Stimulated activated naive B cell treated with anti-CD40 and anti-IgM and Interleukin-4, amounts not matched to agents 10 μg/mL and 1 μg/mL and 100 μg/mL, for 72 hours (primary cell): Measurements from ENCODE around the gene CCNF.
"Not testable (repeated sequence)": the region's sequence is repeated elsewhere in the genome, so short reads cannot be mapped to it uniquely, and the experiment has no call there.

Experiments
- ATAC-seq, 2 donors: fragments of 150-1000 bp; cut with Tn5 transposase; replicated peaks; 2 replicates each; pipeline ENCODE4 v1.10.0; 2021; ENCODE audit warnings: moderate library complexity in 1 of 2
- DNase-seq: peaks from one replicate; pipeline ENCODE4 v3.0.0; 2021
- H3K27ac Mint-ChIP-seq: one replicate; pipeline ENCODE4 v1.8.0; 2022; ENCODE audit warnings: mild to moderate bottlenecking, mixed read lengths
- H3K27me3 Mint-ChIP-seq, 2 donors: one replicate each; pipeline ENCODE4 v1.8.0; 2022; ENCODE audit warnings: mixed read lengths in 2 of 2
- H3K36me3 Mint-ChIP-seq, 2 donors: one replicate each; pipeline ENCODE4 v1.8.0; 2022; ENCODE audit warnings: mixed read lengths in 2 of 2, mild to moderate bottlenecking in 1 of 2
- H3K4me1 Mint-ChIP-seq, 2 donors: one replicate each; pipeline ENCODE4 v1.8.0; 2022; ENCODE audit warnings: mixed read lengths in 2 of 2, mild to moderate bottlenecking in 1 of 2
- H3K4me3 Mint-ChIP-seq, 2 donors: one replicate each; pipeline ENCODE4 v1.8.0; 2022; ENCODE audit warnings: mild to moderate bottlenecking in 2 of 2, mixed read lengths in 2 of 2, moderate library complexity in 1 of 2
- H3K9me3 Mint-ChIP-seq, 2 donors: one replicate each; pipeline ENCODE4 v1.8.0; 2022; ENCODE audit warnings: mixed read lengths in 2 of 2, mild to moderate bottlenecking in 1 of 2

Gene CCNF

DNA sequence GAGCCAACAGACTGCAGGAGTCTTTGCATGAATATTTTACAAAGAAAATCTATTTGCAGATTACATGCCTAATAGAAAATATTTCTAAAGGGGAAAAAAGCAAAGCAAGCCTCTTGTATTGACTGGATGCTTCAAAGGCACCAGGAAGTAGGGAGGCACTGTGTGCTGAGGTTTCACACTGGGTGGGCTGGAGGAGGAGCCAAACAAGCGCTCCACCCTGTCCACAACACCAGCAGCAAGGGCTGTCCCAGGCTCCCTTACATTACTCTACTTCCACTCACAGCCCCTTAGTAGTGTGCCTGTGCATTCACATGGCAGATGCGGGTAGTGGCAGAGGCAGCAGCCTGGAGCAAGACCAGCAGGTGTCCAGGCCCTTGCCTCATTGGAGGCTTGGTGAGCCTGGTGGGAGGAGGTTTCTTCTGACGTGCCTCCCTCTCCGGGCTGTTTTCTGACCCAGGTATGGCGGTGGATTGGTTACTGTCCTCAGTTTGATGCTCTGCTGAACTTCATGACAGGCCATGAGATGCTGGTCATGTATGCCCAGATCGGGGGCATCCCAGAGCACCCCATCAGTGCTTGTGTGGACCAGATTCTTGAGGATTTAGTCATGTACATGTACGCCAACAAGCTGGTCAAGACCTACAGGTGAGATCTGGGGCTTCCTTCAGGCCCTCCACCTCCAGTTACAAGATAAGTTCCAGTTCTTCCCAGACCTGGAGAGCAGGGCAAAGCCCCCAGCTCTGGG is 7.0 kb upstream of the CCNF start:
- no peak overlapping the region for H3K27ac Mint-ChIP-seq

GRCh38 chr16:2424061-2425007 is 4.9 kb upstream of the CCNF start:
- DNase-seq (no peak), ATAC-seq (no peak)
- Mint-ChIP-seq H3K27me3 (no peaks in the 10 kb centered on the region), H3K36me3 (no peaks in the 10 kb centered on the region), H3K9me3 (no peaks in the 10 kb centered on the region), H3K4me3 (no peak overlapping the region), H3K27ac (no peak overlapping the region), H3K4me1 (peaks cover 7% of the 10 kb centered on the region in 2 donors)

More for the DNA sequence above, 7.0 kb upstream of the CCNF start:
- H3K36me3 Mint-ChIP-seq: no peaks in the 10 kb centered on the region
- H3K4me3 Mint-ChIP-seq: no peak overlapping the region
- no peaks in the 10 kb centered on the region for H3K9me3 Mint-ChIP-seq
- DNase-seq (no peak), ATAC-seq (no peak)
- peaks cover 0 to 2% of the 10 kb centered on the region in 2 donors for H3K4me1 Mint-ChIP-seq
- H3K27me3 Mint-ChIP-seq: peaks cover 0 to 6% of the 10 kb centered on the region in 2 donors

GRCh38 chr16:2425008-2425518 is 4.2 kb upstream of the CCNF start:
- no peaks in the 10 kb centered on the region for H3K9me3 Mint-ChIP-seq
- no peak for ATAC-seq
- H3K27ac Mint-ChIP-seq: no peak overlapping the region
- no peaks in the 10 kb centered on the region for H3K27me3 Mint-ChIP-seq
- DNase-seq: no peak
- H3K4me3 Mint-ChIP-seq: no peak overlapping the region
- peaks cover 9 to 11% of the 10 kb centered on the region in 2 donors for H3K4me1 Mint-ChIP-seq
- no peaks in the 10 kb centered on the region for H3K36me3 Mint-ChIP-seq

GRCh38 chr16:2425825-2426430 is 3.3 kb upstream of the CCNF start:
- no peaks in the 10 kb centered on the region for H3K36me3 Mint-ChIP-seq
- no peaks in the 10 kb centered on the region for H3K27me3 Mint-ChIP-seq
- H3K27ac Mint-ChIP-seq: no peak overlapping the region
- H3K9me3 Mint-ChIP-seq: no peaks in the 10 kb centered on the region
- no peak for DNase-seq
- ATAC-seq: no peak
- H3K4me1 Mint-ChIP-seq: peaks cover 13 to 18% of the 10 kb centered on the region in 2 donors
- no peak overlapping the region for H3K4me3 Mint-ChIP-seq

DNA sequence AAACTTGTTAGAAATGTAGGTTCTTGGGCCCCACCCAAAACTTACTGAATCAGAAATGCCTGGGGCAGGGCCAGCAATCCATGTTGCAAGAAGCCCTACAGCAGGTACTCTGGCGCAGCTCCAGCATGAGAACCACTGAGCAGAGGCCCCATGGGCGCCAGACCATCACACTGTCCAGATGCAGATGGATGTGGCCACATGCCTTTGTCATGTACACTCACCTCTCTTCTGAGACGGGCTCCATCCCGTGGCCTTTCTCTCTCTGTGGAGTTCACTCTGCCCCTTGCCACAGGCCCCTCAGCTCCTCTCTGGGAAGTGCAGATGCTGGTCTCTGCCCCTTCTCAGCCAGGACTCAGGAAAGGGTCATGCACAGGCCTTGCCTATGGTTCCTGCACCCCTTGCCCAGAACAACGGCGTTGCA is 2.3 kb upstream of the CCNF start:
- H3K36me3 Mint-ChIP-seq: no peaks in the 10 kb centered on the region
- no peak for DNase-seq
- H3K27me3 Mint-ChIP-seq: no peaks in the 10 kb centered on the region
- no peaks in the 10 kb centered on the region for H3K9me3 Mint-ChIP-seq
- ATAC-seq: no peak
- peaks cover 13 to 18% of the 10 kb centered on the region in 2 donors for H3K4me1 Mint-ChIP-seq
- no peak overlapping the region for H3K4me3 Mint-ChIP-seq
- no peak overlapping the region for H3K27ac Mint-ChIP-seq

- ATAC-seq (no peak), DNase-seq (no peak)
- Mint-ChIP-seq H3K27ac (peak overlapping the region; percentile 0), H3K4me1 (peaks cover 13 to 18% of the 10 kb centered on the region in 2 donors), H3K4me3 (peak overlapping the region; percentile 10 to 31), H3K27me3 (no peaks in the 10 kb centered on the region), H3K9me3 (no peaks in the 10 kb centered on the region), H3K36me3 (no peaks in the 10 kb centered on the region)
These were observed 1.7 kb upstream of the CCNF start for GRCh38 chr16:2427526-2427925.

GRCh38 chr16:2428051-2428783 is 1.0 kb upstream of the CCNF start:
- ATAC-seq (peak; percentile 13 to 17), DNase-seq (no peak)
- Mint-ChIP-seq H3K9me3 (no peaks in the 10 kb centered on the region), H3K27ac (peak overlapping the region; percentile 67), H3K36me3 (peaks cover 3 to 5% of the 10 kb centered on the region in 2 donors), H3K4me1 (peaks cover 13 to 18% of the 10 kb centered on the region in 2 donors), H3K27me3 (no peaks in the 10 kb centered on the region), H3K4me3 (peak overlapping the region; percentile 89 to 90)

DNA sequence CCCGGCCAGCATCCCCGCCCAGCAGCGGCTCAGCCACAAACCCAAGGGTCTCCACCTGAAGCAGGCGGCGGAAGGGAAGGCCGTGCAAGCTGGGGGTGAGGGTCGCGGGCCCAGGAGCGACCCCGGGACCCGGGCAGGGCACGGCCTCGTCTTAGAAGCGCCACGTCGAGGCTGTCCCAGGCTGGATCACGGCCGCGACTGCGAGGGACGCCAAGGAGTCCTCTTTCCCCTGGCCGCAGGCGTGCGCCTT is 538 bp upstream of the CCNF start:
- peak; percentile 48 to 54 for ATAC-seq
- peak overlapping the region; percentile 89 to 90 for H3K4me3 Mint-ChIP-seq
- H3K27ac Mint-ChIP-seq: peak overlapping the region; percentile 67

GRCh38 chr16:2429771-2430663 is 770 bp downstream of the CCNF start:
- Mint-ChIP-seq H3K4me3 (peak overlapping the region; percentile 83 to 89), H3K9me3 (no peaks in the 10 kb centered on the region), H3K27me3 (no peaks in the 10 kb centered on the region), H3K4me1 (peaks cover 13 to 18% of the 10 kb centered on the region in 2 donors), H3K27ac (no peak overlapping the region), H3K36me3 (peaks cover 9 to 10% of the 10 kb centered on the region in 2 donors)
- ATAC-seq: peak; percentile 2 to 40
- no peak for DNase-seq

More for the DNA sequence above, 538 bp upstream of the CCNF start:
- H3K36me3 Mint-ChIP-seq: peaks cover 6 to 7% of the 10 kb centered on the region in 2 donors
- no peaks in the 10 kb centered on the region for H3K27me3 Mint-ChIP-seq
- H3K4me1 Mint-ChIP-seq: peaks cover 13 to 18% of the 10 kb centered on the region in 2 donors
- no peaks in the 10 kb centered on the region for H3K9me3 Mint-ChIP-seq
- no peak for DNase-seq

DNA sequence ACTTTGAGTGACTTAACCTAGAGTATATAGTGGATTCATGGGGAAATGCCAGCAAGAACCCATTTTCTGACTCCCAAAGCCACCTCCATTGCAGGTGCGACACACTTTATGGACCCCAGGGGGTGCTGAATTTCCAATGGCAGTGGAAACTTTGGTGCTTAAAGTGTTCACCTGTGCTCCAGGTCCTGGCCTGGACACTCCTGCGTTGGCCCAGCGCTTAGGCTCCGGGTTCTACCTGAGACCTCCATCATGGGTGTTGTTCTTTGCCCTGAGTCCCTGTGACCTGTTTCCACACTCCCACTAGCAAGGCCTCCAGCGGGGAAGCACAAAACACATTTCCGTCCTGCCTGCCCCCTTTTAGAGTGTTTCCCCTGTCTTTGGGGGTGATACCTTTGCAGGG is 3.0 kb downstream of the CCNF start:
- ATAC-seq: no peak
- DNase-seq: no peak
- Mint-ChIP-seq H3K9me3 (no peaks in the 10 kb centered on the region), H3K27me3 (no peaks in the 10 kb centered on the region), H3K27ac (no peak overlapping the region), H3K4me1 (peaks cover 13 to 22% of the 10 kb centered on the region in 2 donors), H3K4me3 (no peak overlapping the region), H3K36me3 (peaks cover 15 to 18% of the 10 kb centered on the region in 2 donors)

DNA sequence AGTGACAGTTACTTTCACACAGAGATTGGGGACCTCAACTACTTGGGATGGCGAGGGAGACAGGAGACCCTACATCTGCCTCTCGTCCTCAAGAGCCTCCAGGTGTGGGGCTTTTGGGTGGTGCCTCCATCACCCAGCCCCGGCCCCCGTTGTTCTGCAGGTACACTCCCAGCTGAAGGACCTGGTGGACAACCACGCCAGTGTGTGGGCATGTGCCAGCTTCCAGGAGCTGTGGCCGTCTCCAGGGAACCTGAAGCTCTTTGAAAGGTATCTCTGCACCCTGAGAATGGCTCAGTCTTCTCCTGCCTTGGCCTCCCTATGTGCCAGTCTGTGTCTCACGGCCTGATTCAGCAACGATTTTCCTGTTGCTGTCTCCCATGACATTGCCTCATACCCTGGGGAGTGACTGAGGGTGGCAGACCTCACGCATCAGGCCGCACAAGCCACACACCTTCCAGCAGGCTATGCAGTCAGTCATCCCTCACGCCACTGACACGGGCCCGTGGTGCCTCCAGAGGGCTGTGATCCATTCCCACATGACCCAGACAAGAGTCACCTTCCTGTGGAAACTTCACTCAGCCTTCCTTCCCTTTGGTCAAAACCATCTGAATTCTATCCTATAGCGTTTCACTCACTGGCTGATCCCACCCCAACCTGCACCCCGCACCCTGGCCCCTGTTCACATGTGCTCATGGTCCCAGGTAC is 3.7 kb downstream of the CCNF start:
- ATAC-seq: no peak
- Mint-ChIP-seq H3K4me3 (no peak overlapping the region), H3K27ac (peak overlapping the region; percentile 37), H3K27me3 (no peaks in the 10 kb centered on the region), H3K4me1 (peaks cover 13 to 24% of the 10 kb centered on the region in 2 donors), H3K9me3 (no peaks in the 10 kb centered on the region), H3K36me3 (peaks cover 15 to 19% of the 10 kb centered on the region in 2 donors)
- DNase-seq: no peak

GRCh38 chr16:2435236-2435635 is 6.0 kb downstream of the CCNF start:
- not testable (repeated sequence) for H3K27ac Mint-ChIP-seq, H3K4me3 Mint-ChIP-seq

More at GRCh38 chr16:2435236-2435635, 6.0 kb downstream of the CCNF start:
- peaks cover 14 to 25% of the 10 kb centered on the region in 2 donors for H3K4me1 Mint-ChIP-seq
- H3K36me3 Mint-ChIP-seq: peaks cover 22 to 35% of the 10 kb centered on the region in 2 donors
- ATAC-seq, H3K27me3 Mint-ChIP-seq, H3K9me3 Mint-ChIP-seq, DNase-seq: not testable (repeated sequence)
